Immature natural killer cell (primary cell): ENCODE data around the gene TAF5L. TPM values are rescaled to one million over a fixed set of nuclear protein-coding genes. Genes with fewer than 3 reads are reported as not detected.
"Not testable (repeated sequence)": the region's sequence is repeated elsewhere in the genome, so short reads cannot be mapped to it uniquely, and the experiment has no call there.

Experiments
- DNase-seq, 3 donors: peaks; one replicate each; pipeline ENCODE4 v3.0.0; 2022; ENCODE audit warnings: mixed read lengths in 1 of 3
- H3K27ac Mint-ChIP-seq, 6 donors: one replicate each; pipeline ENCODE4 v1.8.0; 2020; ENCODE audit warnings: mixed read lengths in 6 of 6, mild to moderate bottlenecking in 5 of 6, inconsistent platforms in 4 of 6, moderate library complexity in 3 of 6
- H3K27me3 Mint-ChIP-seq, 3 donors: one replicate each; pipeline ENCODE4 v1.8.0; 2020 to 2021; ENCODE audit warnings: low read depth in 3 of 3, mild to moderate bottlenecking in 3 of 3, mixed read lengths in 3 of 3, moderate library complexity in 3 of 3, inconsistent platforms in 1 of 3
- H3K36me3 Mint-ChIP-seq, 3 donors: one replicate each; pipeline ENCODE4 v1.8.0; 2020; ENCODE audit warnings: mixed read lengths in 3 of 3, inconsistent platforms in 2 of 3, mild to moderate bottlenecking in 2 of 3
- H3K4me1 Mint-ChIP-seq, 2 donors: one replicate each; pipeline ENCODE4 v1.8.0; 2020; ENCODE audit warnings: inconsistent platforms in 2 of 2, mild to moderate bottlenecking in 2 of 2, mixed read lengths in 2 of 2, moderate library complexity in 1 of 2
- H3K4me3 Mint-ChIP-seq, 5 donors: one replicate each; pipeline ENCODE4 v1.8.0; 2020; ENCODE audit warnings: mild to moderate bottlenecking in 5 of 5, mixed read lengths in 5 of 5, inconsistent platforms in 3 of 5, moderate library complexity in 3 of 5
- H3K9me3 Mint-ChIP-seq, 6 donors: one replicate each; pipeline ENCODE4 v1.8.0; 2020; ENCODE audit warnings: mild to moderate bottlenecking in 6 of 6, mixed read lengths in 6 of 6, inconsistent platforms in 4 of 6, moderate library complexity in 3 of 6
- polyA plus RNA-seq, 3 donors: library from polyadenylated mRNA; unstranded; fragments of 300-500 nt; fragmentation: Illumina TruSeq; gene quantifications; one replicate each; pipeline ENCODE4 v1.2.3, GENCODE V29; 2021

TAF5L gene
- polyA plus RNA-seq, 3 donors from 2014 or later: 4.5 to 7.7 (median 6.2) TPM

GRCh38 chr1:229614701-229615100 lies 11.2 kb downstream of the TAF5L start:
- peaks cover 10 to 22% of the 10 kb centered on the region in 2 donors for H3K4me1 Mint-ChIP-seq
- H3K9me3 Mint-ChIP-seq: no peaks in the 10 kb centered on the region
- no peak overlapping the region for H3K4me3 Mint-ChIP-seq
- H3K36me3 Mint-ChIP-seq: peaks cover 18 to 31% (median 24%) of the 10 kb centered on the region in 3 donors
- no peak overlapping the region for H3K27ac Mint-ChIP-seq
- no peak for DNase-seq
- H3K27me3 Mint-ChIP-seq: peaks cover 0 to 4% (median under 1%) of the 10 kb centered on the region in 3 donors

DNA sequence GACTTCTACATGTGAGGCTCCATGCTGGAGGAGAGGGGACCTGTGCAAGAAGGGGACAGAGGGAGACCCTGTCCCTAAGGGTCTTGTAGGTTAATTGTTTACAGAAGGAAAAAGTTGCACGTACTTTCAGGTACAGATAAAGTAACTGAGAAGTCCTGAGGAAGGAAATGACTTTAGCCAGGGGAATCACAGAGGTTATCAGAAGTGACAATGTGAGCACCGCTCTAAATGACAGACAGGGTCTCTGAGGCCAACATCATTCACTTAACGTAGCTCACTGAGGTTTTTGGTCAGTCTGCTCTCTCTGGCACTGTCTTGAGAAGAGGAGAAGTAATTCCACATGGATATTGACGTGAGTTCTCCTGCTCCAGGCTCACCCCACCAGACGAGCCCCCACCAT lies 12.0 kb downstream of the TAF5L start:
- Mint-ChIP-seq H3K9me3 (no peaks in the 10 kb centered on the region), H3K27ac (peak overlapping the region in 1 of 6 donors; percentile 19), H3K4me1 (peaks cover 7 to 15% of the 10 kb centered on the region in 2 donors), H3K4me3 (no peak overlapping the region), H3K27me3 (peaks cover 0 to 4% (median 0%) of the 10 kb centered on the region in 3 donors), H3K36me3 (peaks cover 18 to 38% (median 24%) of the 10 kb centered on the region in 3 donors)
- DNase-seq: no peak

DNA sequence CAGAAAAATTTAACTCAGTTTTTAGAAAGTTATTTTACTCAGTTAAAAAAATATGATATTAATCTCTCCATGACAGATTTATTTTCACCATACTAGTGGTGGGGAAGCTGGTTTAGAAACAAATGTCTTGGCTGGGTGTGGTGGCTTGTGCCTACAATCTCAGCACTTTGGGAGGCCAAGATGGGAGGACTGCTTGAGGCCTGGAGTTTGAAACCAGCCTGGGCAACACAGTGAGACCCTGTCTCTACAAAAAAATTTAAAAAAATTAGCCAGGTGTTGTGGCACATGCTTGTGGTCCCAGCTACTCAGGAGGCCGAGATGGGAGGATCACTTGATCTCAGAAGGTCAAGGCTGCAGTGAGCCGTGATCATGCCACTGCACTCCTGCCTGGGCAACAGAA lies 17.3 kb downstream of the TAF5L start:
- peaks cover 0 to 2% of the 10 kb centered on the region in 2 donors for H3K4me1 Mint-ChIP-seq
- H3K36me3 Mint-ChIP-seq: peaks cover 27 to 64% (median 39%) of the 10 kb centered on the region in 3 donors
- peaks cover 0 to 4% (median 0%) of the 10 kb centered on the region in 3 donors for H3K27me3 Mint-ChIP-seq
- no peak for DNase-seq
- H3K4me3 Mint-ChIP-seq: no peak overlapping the region
- H3K9me3 Mint-ChIP-seq: no peaks in the 10 kb centered on the region
- H3K27ac Mint-ChIP-seq: no peak overlapping the region

GRCh38 chr1:229607370-229607769 lies 18.6 kb downstream of the TAF5L start:
- H3K4me1 Mint-ChIP-seq: no peaks in the 10 kb centered on the region
- peaks cover 0 to 4% (median 0%) of the 10 kb centered on the region in 3 donors for H3K27me3 Mint-ChIP-seq
- no peak for DNase-seq
- peaks cover 24 to 64% (median 34%) of the 10 kb centered on the region in 3 donors for H3K36me3 Mint-ChIP-seq
- no peaks in the 10 kb centered on the region for H3K9me3 Mint-ChIP-seq
- peak overlapping the region in 2 of 6 donors; percentile 42 to 54 for H3K27ac Mint-ChIP-seq
- no peak overlapping the region for H3K4me3 Mint-ChIP-seq

DNA sequence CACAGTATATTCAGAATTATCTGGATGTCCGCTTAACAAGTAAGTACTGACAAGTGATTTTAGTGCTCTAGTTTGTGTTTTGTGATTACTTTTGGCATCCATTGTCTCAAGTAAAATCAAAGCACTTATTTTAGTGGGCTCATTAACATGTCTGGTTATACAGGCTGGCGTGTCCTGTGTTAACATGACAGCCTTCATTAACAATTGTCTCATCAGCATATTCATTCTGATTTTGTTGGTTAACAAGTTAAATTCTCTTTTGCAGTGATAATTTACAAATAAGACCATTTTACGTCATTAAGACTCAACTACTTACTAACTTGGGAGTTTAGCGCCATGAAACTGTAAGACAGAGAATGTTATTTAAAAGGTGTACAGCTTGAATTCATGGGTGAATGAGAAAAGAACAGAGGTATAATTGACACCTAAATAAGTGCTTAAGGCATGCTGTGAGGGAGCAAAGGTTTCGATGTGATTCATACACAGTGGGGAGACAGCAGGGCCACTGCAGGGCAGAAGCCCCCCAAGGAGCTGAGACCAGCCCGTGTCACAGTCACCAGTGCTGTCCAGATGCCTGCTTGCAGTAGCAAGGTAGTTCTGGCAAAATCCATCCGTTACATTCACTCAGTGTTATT lies 22.4 kb downstream of the TAF5L start:
- no peaks in the 10 kb centered on the region for H3K9me3 Mint-ChIP-seq
- peaks cover 18 to 51% (median 28%) of the 10 kb centered on the region in 3 donors for H3K36me3 Mint-ChIP-seq
- peaks cover 10 to 12% of the 10 kb centered on the region in 2 donors for H3K4me1 Mint-ChIP-seq
- H3K27me3 Mint-ChIP-seq: peaks cover 0 to 1% (median 0%) of the 10 kb centered on the region in 3 donors
- H3K4me3 Mint-ChIP-seq: no peak overlapping the region
- DNase-seq: no peak
- H3K27ac Mint-ChIP-seq: no peak overlapping the region

GRCh38 chr1:229600229-229600628 lies 25.7 kb downstream of the TAF5L start:
- peaks cover 0 to 1% (median 0%) of the 10 kb centered on the region in 3 donors for H3K27me3 Mint-ChIP-seq
- peaks cover 11 to 31% (median 16%) of the 10 kb centered on the region in 3 donors for H3K36me3 Mint-ChIP-seq
- H3K27ac Mint-ChIP-seq: peak overlapping the region in 1 of 6 donors; percentile 31
- no peaks in the 10 kb centered on the region for H3K9me3 Mint-ChIP-seq
- H3K4me3 Mint-ChIP-seq: no peak overlapping the region
- H3K4me1 Mint-ChIP-seq: peaks cover 22 to 31% of the 10 kb centered on the region in 2 donors
- no peak for DNase-seq

DNA sequence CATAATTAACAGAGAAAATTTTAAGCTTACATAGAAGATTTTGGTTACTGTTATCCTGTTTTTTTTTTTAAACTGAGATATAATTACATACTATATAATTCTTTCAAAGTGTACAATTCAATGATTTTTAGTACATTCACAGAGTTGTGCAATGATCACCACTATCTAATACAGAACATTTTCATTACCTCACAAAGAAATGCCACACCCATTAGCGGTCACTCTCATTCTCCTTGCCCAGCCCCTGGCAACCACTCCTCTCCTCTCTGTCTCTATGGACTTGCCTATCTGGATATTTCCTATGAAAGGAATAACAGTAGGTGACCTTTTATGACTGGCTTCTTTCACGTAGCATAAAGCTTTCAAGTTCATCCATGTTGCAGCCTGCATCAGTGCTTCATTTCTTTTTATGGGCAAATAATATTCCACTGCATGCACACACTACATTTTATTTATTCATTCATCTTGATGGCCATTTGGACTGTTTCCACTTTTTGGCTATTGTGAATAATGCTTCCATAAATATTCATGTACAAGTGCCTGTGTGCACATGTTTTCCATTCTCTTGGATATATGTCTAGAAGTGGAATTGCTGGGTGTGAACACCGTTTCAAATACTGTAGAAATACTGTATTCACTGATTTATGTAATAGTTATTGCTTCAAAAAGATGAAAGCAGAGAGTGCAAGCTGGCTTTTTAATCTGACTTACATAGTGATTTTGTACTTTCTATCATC lies 26.5 kb downstream of the TAF5L start:
- no peak overlapping the region for H3K4me3 Mint-ChIP-seq
- no peak overlapping the region for H3K27ac Mint-ChIP-seq
- H3K36me3 Mint-ChIP-seq: peaks cover 14 to 26% (median 16%) of the 10 kb centered on the region in 3 donors
- H3K4me1 Mint-ChIP-seq: peaks cover 22 to 31% of the 10 kb centered on the region in 2 donors
- H3K27me3 Mint-ChIP-seq: peaks cover 0 to 1% (median 0%) of the 10 kb centered on the region in 3 donors
- DNase-seq: no peak
- H3K9me3 Mint-ChIP-seq: no peaks in the 10 kb centered on the region

- H3K4me3 Mint-ChIP-seq: no peak overlapping the region
- peaks cover 14 to 32% (median 22%) of the 10 kb centered on the region in 3 donors for H3K36me3 Mint-ChIP-seq
- no peak for DNase-seq
- H3K27ac Mint-ChIP-seq: peak overlapping the region in 2 of 6 donors; percentile 36 to 51
- H3K4me1 Mint-ChIP-seq: peaks cover 22 to 31% of the 10 kb centered on the region in 2 donors
- peaks cover 0 to 1% (median 0%) of the 10 kb centered on the region in 3 donors for H3K27me3 Mint-ChIP-seq
- H3K9me3 Mint-ChIP-seq: no peaks in the 10 kb centered on the region
Observed at GRCh38 chr1:229597877-229598276, 28.0 kb downstream of the TAF5L start.

DNA sequence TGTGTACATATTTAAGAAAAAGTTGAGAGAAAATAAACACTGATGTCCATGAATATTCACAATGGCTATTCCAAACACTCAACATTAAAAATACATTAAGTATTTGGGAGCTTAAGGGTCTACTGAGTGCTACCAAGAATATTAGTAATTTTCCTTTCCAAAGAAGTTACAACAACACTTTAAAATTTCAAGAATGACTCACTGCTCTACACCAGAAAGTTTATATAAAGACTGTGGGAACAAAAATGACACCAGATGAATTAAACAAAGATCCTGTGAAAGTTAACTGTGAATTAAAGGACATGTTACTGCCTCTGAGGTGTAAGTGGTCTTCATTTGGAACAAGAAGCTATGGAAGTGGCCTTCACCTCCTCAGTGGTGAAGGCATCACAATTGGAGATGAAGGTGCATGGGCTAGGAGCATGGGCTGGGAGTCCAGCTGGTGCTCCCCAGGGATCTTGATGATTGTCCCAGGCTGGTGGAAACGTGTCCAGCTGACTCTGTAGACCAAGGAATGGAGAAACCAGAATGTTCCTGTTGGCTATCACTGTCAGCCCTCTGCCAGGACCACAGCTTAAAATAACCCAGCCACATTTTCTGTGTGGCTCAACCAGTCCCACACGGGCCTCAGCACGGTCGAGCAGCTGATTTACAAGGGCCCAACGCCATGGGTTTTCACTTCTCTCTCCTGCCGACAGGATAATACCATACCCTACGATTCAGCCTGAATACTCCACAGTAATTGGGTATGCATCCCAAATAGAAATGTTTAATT lies 28.8 kb downstream of the TAF5L start:
- Mint-ChIP-seq H3K27me3 (peaks cover 0 to 1% (median 0%) of the 10 kb centered on the region in 3 donors), H3K36me3 (peaks cover 9 to 30% (median 22%) of the 10 kb centered on the region in 3 donors), H3K4me1 (peaks cover 20 to 31% of the 10 kb centered on the region in 2 donors), H3K27ac (peak overlapping the region in 2 of 6 donors; percentile 24 to 28), H3K9me3 (no peaks in the 10 kb centered on the region), H3K4me3 (no peak overlapping the region)
- no peak for DNase-seq

- not testable (repeated sequence) for H3K27ac Mint-ChIP-seq
Observed at GRCh38 chr1:229595876-229596275, 30.0 kb downstream of the TAF5L start.

DNA sequence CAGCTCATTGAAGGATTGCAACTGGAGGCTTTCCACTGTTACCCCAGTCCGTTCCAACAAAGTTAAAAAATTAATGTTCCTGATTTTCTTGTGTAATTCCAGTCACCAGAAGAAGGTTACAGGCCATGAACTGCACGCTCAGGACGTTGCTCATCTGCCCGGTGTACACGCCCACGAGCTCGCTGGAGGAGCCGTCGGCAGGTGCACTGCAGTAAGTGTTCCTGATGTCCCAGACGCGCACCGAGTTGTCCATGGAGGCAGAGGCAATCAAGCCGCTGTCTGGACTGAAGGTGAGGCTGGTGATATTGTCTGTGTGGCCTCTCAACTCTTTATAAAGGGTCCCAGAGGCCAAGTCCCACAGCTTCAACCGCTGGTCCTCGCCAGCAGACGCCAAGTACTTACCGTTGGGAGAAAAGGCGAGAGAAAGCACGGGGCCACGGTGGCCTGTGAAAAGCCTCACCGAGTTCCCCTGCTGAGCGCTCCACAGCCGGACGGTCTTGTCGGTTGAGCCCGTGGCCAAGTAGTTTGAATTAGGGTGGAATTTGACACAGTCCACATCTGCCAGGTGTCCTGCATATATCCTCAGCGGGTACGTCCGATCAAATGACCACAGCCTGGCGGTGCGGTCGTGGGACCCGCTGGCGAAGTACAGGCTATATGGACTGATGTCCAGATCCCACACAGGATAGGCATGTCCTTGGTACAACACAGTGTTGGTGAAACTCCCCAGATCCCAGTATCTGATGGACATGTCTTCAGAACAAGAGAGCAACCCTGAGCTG lies 31.5 kb downstream of the TAF5L start:
- H3K4me3 Mint-ChIP-seq: no peak overlapping the region
- DNase-seq: no peak

More at GRCh38 chr1:229595876-229596275, 30.0 kb downstream of the TAF5L start:
- peaks cover 16 to 20% of the 10 kb centered on the region in 2 donors for H3K4me1 Mint-ChIP-seq
- not testable (repeated sequence) for H3K4me3 Mint-ChIP-seq, H3K27me3 Mint-ChIP-seq, DNase-seq, H3K9me3 Mint-ChIP-seq
- peaks cover 5 to 21% (median 17%) of the 10 kb centered on the region in 3 donors for H3K36me3 Mint-ChIP-seq

DNA sequence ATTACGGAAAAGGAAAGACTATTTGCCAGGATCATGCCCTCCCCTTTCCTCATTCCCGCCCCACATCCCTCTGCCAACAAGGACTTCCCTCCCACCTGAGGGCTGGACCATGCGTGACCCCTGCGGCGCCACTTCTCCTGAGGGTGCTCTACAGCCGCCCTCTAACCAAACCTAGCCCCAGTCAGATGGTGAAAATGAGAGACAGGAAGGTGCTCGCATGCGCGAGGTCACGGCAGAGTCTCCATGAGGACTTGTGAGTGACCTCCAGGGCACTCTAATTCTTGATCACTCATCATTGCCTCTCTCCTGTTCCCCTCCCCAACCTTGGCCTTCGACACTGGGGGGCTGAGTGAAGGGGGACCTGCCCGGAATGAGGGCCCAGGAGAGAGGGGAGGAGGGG lies 32.1 kb downstream of the TAF5L start:
- Mint-ChIP-seq H3K36me3 (peaks cover 0 to 13% (median 12%) of the 10 kb centered on the region in 3 donors), H3K27me3 (no peaks in the 10 kb centered on the region), H3K9me3 (no peaks in the 10 kb centered on the region), H3K4me1 (peaks cover 12 to 20% of the 10 kb centered on the region in 2 donors), H3K27ac (no peak overlapping the region), H3K4me3 (no peak overlapping the region)
- no peak for DNase-seq

More for the DNA sequence above, 31.5 kb downstream of the TAF5L start:
- H3K9me3 Mint-ChIP-seq: no peaks in the 10 kb centered on the region
- no peak overlapping the region for H3K27ac Mint-ChIP-seq
- no peaks in the 10 kb centered on the region for H3K27me3 Mint-ChIP-seq
- peaks cover 0 to 16% (median 14%) of the 10 kb centered on the region in 3 donors for H3K36me3 Mint-ChIP-seq
- H3K4me1 Mint-ChIP-seq: peaks cover 12 to 20% of the 10 kb centered on the region in 2 donors

DNA sequence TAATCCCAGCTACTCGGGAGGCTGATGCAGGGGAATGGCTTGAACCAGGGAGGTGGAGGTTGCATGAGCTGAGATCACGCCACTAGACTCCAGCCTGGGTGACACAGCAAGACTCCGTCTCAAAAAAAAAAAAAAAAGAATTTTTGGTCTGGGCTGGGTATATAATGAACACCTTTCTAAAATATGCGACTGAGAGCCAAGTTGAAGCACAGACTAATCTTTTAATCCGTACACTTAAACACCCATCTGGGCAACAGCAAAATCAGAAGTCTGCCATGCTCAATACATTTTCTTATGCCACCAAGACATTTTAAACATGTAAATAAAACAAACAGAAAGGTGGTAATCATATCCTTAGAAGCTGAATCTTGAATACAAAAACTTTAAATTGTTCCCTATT lies 35.8 kb downstream of the TAF5L start:
- Mint-ChIP-seq H3K4me1 (no peaks in the 10 kb centered on the region), H3K9me3 (no peaks in the 10 kb centered on the region), H3K4me3 (no peak overlapping the region), H3K27me3 (no peaks in the 10 kb centered on the region), H3K36me3 (peaks cover 0 to 16% (median 10%) of the 10 kb centered on the region in 3 donors), H3K27ac (no peak overlapping the region)
- DNase-seq: no peak
